ENCODE measurements around the gene PRELID2.

DNA sequence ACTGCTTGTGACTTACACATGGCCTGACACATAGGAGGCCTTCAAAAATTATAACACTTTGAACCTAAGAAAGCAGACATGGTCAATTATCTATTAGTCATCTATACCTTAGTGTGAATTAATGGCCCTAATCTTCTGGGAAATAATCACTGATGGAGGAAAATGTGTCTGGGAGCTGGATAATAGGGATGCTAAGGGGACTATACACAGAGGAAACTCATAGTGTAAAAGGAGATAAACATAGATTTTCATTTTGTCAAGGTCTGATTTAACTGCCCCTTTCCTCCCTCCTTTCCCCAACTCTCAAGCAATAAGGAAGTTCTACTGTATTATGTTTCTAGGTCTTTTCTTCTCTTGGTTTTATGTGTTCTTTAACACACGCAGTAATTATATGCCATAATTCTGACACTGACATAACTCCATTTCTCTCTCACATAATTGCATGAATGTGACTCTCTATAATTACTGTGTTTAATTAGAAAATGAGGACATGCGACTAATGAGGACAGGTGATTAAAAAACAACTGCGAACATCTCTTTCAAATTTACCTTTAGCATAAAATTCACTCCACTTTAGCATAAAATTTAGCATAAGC, 18.7 kb upstream of the PRELID2 start:
- TF ChIP-seq, protein P1, sequence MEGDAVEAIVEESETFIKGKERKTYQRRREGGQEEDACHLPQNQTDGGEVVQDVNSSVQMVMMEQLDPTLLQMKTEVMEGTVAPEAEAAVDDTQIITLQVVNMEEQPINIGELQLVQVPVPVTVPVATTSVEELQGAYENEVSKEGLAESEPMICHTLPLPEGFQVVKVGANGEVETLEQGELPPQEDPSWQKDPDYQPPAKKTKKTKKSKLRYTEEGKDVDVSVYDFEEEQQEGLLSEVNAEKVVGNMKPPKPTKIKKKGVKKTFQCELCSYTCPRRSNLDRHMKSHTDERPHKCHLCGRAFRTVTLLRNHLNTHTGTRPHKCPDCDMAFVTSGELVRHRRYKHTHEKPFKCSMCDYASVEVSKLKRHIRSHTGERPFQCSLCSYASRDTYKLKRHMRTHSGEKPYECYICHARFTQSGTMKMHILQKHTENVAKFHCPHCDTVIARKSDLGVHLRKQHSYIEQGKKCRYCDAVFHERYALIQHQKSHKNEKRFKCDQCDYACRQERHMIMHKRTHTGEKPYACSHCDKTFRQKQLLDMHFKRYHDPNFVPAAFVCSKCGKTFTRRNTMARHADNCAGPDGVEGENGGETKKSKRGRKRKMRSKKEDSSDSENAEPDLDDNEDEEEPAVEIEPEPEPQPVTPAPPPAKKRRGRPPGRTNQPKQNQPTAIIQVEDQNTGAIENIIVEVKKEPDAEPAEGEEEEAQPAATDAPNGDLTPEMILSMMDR (conservative IDR thresholded peaks at IDR 0.05 in 1 of 2, IDR thresholded peaks at IDR 0.05 in 1 of 2; ENCODE audit: extremely low read depth in 1 of 2, insufficient read depth in 1 of 2, low read depth in 1 of 2, low read length in 2 of 2), result no peak
- TF ChIP-seq EZH2 (IDR thresholded peaks at IDR 0.05; ENCODE audit: borderline replicate concordance, low read length), result no peak

Data from mammary epithelial cell (primary cell).